ENCODE data around the gene RNF141.

- no peak for TF ChIP-seq EP300 (IDR thresholded peaks at IDR 0.05; ENCODE audit: low read depth in 2 of 2, low read length in 2 of 2)
- no peak for TF ChIP-seq EP300 (CRISPR knock-in tag; IDR thresholded peaks at IDR 0.05; ENCODE audit: borderline replicate concordance)
- no peak for TF ChIP-seq PCBP2 (optimal IDR thresholded peaks at IDR 0.05; ENCODE audit: low read depth, low read length, poor library complexity, severe bottlenecking)
- TF ChIP-seq BRF2 (CRISPR knock-in tag; IDR thresholded peaks at IDR 0.05): no peak
Measured at GRCh38 chr11:10556590-10556989, 15.6 kb upstream of the RNF141 start.
